CD4-positive, alpha-beta T cell (primary cell): Measurements from ENCODE around the gene ZNF444. TPM values are rescaled to one million over a fixed set of nuclear protein-coding genes. Genes with fewer than 3 reads are reported as not detected.

Experiments
- ATAC-seq: fragments of 200-7000 bp; cut with Tn5 transposase; one replicate; pipeline ENCODE4 v1.10.0; 2022; ENCODE audit warnings: mild to moderate bottlenecking; ENCODE audit not compliant: poor library complexity
- CTCF ChIA-PET: fragments of 350-600 bp; sonication (Branson Sonifier 250); formaldehyde crosslinking; loops from one replicate; lab custom pipeline; 2021; ENCODE audit warnings: antibody characterized with exemption, inconsistent platforms; lab: Charles Lee
- POLR2A ChIA-PET: fragments of 350-600 bp; sonication (Branson Sonifier 250); formaldehyde crosslinking; loops from one replicate; lab custom pipeline; 2021; ENCODE audit warnings: antibody characterized with exemption, inconsistent platforms; lab: Charles Lee
- DNase-seq, 14 experiments: peaks; one replicate each; pipeline ENCODE4 v3.0.0-alpha.2; 2013 to 2020; ENCODE audit warnings: mixed read lengths in 2 of 14
- H3K27ac ChIP-seq, 2 donors: one replicate each; pipeline versions ENCODE4 v1.5.1 to v1.7.0; 2013; ENCODE audit warnings: low read length in 2 of 2, low read depth in 1 of 2, mild to moderate bottlenecking in 1 of 2
- H3K27me3 ChIP-seq, 2 experiments: 1 replicate in 1 of 2; 2 replicates in 1 of 2; pipeline versions ENCODE4 v1.6.1 to v1.7.0; 2013; ENCODE audit warnings: low read length in 2 of 2, control low read depth in 1 of 2, mild to moderate bottlenecking in 1 of 2, moderate library complexity in 1 of 2; ENCODE audit not compliant: insufficient read depth in 2 of 2, control insufficient read depth in 1 of 2
- H3K36me3 ChIP-seq: one replicate; pipeline ENCODE4 v1.6.1; 2013; ENCODE audit warnings: low read length, control low read depth; ENCODE audit not compliant: insufficient read depth
- H3K4me1 ChIP-seq: one replicate; pipeline ENCODE4 v1.6.1; 2013; ENCODE audit warnings: low read length, control low read depth; ENCODE audit not compliant: insufficient read depth
- H3K4me3 ChIP-seq: one replicate; pipeline ENCODE4 v1.5.1; 2013; ENCODE audit warnings: mild to moderate bottlenecking, low read length, moderate library complexity
- H3K9me3 ChIP-seq, 2 experiments: 1 replicate in 1 of 2; 2 replicates in 1 of 2; pipeline versions ENCODE4 v1.6.1 to v1.7.0; 2013; ENCODE audit warnings: low read length in 2 of 2, mild to moderate bottlenecking in 2 of 2, control low read depth in 1 of 2, moderate library complexity in 1 of 2; ENCODE audit not compliant: control insufficient read depth in 1 of 2, insufficient read depth in 1 of 2
- H3K27ac Mint-ChIP-seq: one replicate; pipeline ENCODE4 v1.8.0; 2020; ENCODE audit warnings: mixed read lengths
- H3K27me3 Mint-ChIP-seq: one replicate; pipeline ENCODE4 v1.8.0; 2021; ENCODE audit warnings: mixed read lengths
- H3K36me3 Mint-ChIP-seq: one replicate; pipeline ENCODE4 v1.8.0; 2021; ENCODE audit warnings: low read depth, mixed read lengths
- H3K4me1 Mint-ChIP-seq: one replicate; pipeline ENCODE4 v1.8.0; 2021; ENCODE audit warnings: low read depth, mixed read lengths
- H3K4me3 Mint-ChIP-seq: one replicate; pipeline ENCODE4 v1.8.0; 2020; ENCODE audit warnings: mild to moderate bottlenecking, mixed read lengths
- H3K9me3 Mint-ChIP-seq: one replicate; pipeline ENCODE4 v1.8.0; 2020; ENCODE audit warnings: mixed read lengths
- intact Hi-C, 2 experiments: fragments of 100-400 bp; cut with DNase I in 1 of 2; cut with micrococcal nuclease in 1 of 2; formaldehyde crosslinking; loops; one replicate each; pipeline versions ENCODE4 v1.15.1 to v1.9.0; 2023 to 2025; cut with DNase I, micrococcal nuclease
- total RNA-seq, 174 experiments: library from RNA in 2 of 174; stranded (reverse) in 2 of 174; gene quantifications; one replicate each; pipeline ENCODE4 v1.2.3 and lab custom pipeline; 2021 to 2026
- TF ChIP-seq, protein P1 (sequence below): fragments of 200-600 bp; IDR thresholded peaks from one replicate; pipeline ENCODE4 v1.8.0; 2022; ENCODE audit warnings: antibody characterized with exemption, mild to moderate bottlenecking

The ZNF444 gene
- total RNA-seq, 2 experiments from 2014 or later, result 13.5 TPM

GRCh38 chr19:56158170-56158757, 17.2 kb downstream of the ZNF444 start:
- TF ChIP-seq, protein P1, sequence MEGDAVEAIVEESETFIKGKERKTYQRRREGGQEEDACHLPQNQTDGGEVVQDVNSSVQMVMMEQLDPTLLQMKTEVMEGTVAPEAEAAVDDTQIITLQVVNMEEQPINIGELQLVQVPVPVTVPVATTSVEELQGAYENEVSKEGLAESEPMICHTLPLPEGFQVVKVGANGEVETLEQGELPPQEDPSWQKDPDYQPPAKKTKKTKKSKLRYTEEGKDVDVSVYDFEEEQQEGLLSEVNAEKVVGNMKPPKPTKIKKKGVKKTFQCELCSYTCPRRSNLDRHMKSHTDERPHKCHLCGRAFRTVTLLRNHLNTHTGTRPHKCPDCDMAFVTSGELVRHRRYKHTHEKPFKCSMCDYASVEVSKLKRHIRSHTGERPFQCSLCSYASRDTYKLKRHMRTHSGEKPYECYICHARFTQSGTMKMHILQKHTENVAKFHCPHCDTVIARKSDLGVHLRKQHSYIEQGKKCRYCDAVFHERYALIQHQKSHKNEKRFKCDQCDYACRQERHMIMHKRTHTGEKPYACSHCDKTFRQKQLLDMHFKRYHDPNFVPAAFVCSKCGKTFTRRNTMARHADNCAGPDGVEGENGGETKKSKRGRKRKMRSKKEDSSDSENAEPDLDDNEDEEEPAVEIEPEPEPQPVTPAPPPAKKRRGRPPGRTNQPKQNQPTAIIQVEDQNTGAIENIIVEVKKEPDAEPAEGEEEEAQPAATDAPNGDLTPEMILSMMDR, result no peak
- DNase-seq (no peak), ATAC-seq (no peak)
- Histone ChIP-seq H3K4me3 (no peak overlapping the region), H3K36me3 (peaks cover 22% of the 10 kb centered on the region), H3K27ac (no peak overlapping the region), H3K9me3 (no peaks in the 10 kb centered on the region), H3K4me1 (no peaks in the 10 kb centered on the region), H3K27me3 (no peaks in the 10 kb centered on the region)
- peaks cover 64% of the 10 kb centered on the region for H3K36me3 Mint-ChIP-seq
- intact Hi-C loops, result no loop called here
- H3K27ac Mint-ChIP-seq, result no peak overlapping the region
- ChIA-PET CTCF (no interaction called here), POLR2A (no interaction called here)
- no peak overlapping the region for H3K4me3 Mint-ChIP-seq
- no peaks in the 10 kb centered on the region for H3K27me3 Mint-ChIP-seq
- peaks cover 8% of the 10 kb centered on the region for H3K4me1 Mint-ChIP-seq
- no peaks in the 10 kb centered on the region for H3K9me3 Mint-ChIP-seq

DNA sequence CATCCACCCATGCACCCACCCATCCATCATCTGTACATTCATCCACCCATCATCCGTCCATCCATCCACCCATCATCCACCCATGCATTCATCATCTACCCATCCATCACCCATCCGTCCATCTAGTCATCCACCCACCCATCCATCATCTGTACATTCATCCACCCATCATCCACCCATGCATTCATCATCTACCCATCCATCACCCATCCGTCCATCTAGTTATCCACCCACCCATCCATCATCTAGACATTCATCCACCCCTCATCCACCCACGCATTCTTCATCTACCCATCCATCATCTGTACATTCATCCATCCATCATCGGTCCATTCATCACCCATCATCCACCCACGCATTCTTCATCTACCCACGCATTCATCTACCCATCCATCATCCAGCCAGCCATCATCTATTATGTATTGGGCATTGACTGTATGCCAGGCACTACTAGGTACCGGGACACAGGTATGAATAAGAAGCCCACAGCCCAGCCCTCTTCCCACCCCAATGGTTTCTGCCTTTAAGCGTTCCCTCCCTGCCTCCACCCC, 18.0 kb downstream of the ZNF444 start:
- TF ChIP-seq, protein P1, result no peak
- Histone ChIP-seq H3K36me3 (peaks cover 22% of the 10 kb centered on the region), H3K4me3 (no peak overlapping the region), H3K9me3 (no peaks in the 10 kb centered on the region), H3K27me3 (no peaks in the 10 kb centered on the region), H3K27ac (no peak overlapping the region), H3K4me1 (no peaks in the 10 kb centered on the region)
- no peaks in the 10 kb centered on the region for H3K27me3 Mint-ChIP-seq
- intact Hi-C loops, result no loop called here
- ATAC-seq, result no peak
- no peak for DNase-seq
- ChIA-PET CTCF (no interaction called here), POLR2A (no interaction called here)
- H3K27ac Mint-ChIP-seq, result no peak overlapping the region
- peaks cover 56% of the 10 kb centered on the region for H3K36me3 Mint-ChIP-seq
- H3K9me3 Mint-ChIP-seq, result no peaks in the 10 kb centered on the region
- peaks cover under 1% of the 10 kb centered on the region for H3K4me1 Mint-ChIP-seq
- H3K4me3 Mint-ChIP-seq, result no peak overlapping the region

- ATAC-seq (no peak), DNase-seq (no peak)
- Histone ChIP-seq H3K9me3 (no peaks in the 10 kb centered on the region), H3K4me3 (no peak overlapping the region), H3K27me3 (no peaks in the 10 kb centered on the region), H3K27ac (no peak overlapping the region), H3K36me3 (peaks cover 19% of the 10 kb centered on the region), H3K4me1 (no peaks in the 10 kb centered on the region)
- ChIA-PET POLR2A (no interaction called here), CTCF (no interaction called here)
- no peak overlapping the region for H3K4me3 Mint-ChIP-seq
- H3K27me3 Mint-ChIP-seq, result no peaks in the 10 kb centered on the region
- H3K9me3 Mint-ChIP-seq, result no peaks in the 10 kb centered on the region
- H3K36me3 Mint-ChIP-seq, result peaks cover 51% of the 10 kb centered on the region
- no peak overlapping the region for H3K27ac Mint-ChIP-seq
- TF ChIP-seq, protein P1, result no peak
- H3K4me1 Mint-ChIP-seq, result no peaks in the 10 kb centered on the region
- intact Hi-C loops, result no loop called here
Measured at GRCh38 chr19:56159622-56160271, 18.7 kb downstream of the ZNF444 start.
